ENCODE data around the gene RASGRF2.

- TF ChIP-seq EZH2 (IDR thresholded peaks at IDR 0.05) (no peak), POLR2AphosphoS5 (IDR thresholded peaks at IDR 0.05; ENCODE audit: borderline replicate concordance, low read depth, low read length) (no peak), FOXP2 (optimal IDR thresholded peaks at IDR 0.05; ENCODE audit: control extremely low read depth, extremely low read length, insufficient read depth) (no peak)
Observed at GRCh38 chr5:81213070-81213469, 252.9 kb downstream of the RASGRF2 start.
